Coronary artery (tissue), 2 donors: ENCODE data around the gene ACAD10.

Experiments used
- DNase-seq: peaks from one replicate; pipeline ENCODE4 v3.0.0-alpha.2; 2017; ENCODE audit warnings: low spot score
- H3K27ac ChIP-seq, 2 donors: fragments of 200-600 bp; sonication (generic); one replicate each; pipeline ENCODE4 v1.5.1; 2016 to 2019
- H3K4me3 ChIP-seq: fragments of 200-600 bp; sonication (generic); 2 replicates; pipeline ENCODE4 v1.5.1; 2016; ENCODE audit warnings: mild to moderate bottlenecking, moderate library complexity
- TF ChIP-seq, protein P1 (sequence below): fragments of 200-600 bp; sonication (generic); IDR thresholded peaks from one replicate; pipeline ENCODE4 v1.5.1; 2019; ENCODE audit warnings: antibody characterized with exemption

ACAD10 gene

DNA sequence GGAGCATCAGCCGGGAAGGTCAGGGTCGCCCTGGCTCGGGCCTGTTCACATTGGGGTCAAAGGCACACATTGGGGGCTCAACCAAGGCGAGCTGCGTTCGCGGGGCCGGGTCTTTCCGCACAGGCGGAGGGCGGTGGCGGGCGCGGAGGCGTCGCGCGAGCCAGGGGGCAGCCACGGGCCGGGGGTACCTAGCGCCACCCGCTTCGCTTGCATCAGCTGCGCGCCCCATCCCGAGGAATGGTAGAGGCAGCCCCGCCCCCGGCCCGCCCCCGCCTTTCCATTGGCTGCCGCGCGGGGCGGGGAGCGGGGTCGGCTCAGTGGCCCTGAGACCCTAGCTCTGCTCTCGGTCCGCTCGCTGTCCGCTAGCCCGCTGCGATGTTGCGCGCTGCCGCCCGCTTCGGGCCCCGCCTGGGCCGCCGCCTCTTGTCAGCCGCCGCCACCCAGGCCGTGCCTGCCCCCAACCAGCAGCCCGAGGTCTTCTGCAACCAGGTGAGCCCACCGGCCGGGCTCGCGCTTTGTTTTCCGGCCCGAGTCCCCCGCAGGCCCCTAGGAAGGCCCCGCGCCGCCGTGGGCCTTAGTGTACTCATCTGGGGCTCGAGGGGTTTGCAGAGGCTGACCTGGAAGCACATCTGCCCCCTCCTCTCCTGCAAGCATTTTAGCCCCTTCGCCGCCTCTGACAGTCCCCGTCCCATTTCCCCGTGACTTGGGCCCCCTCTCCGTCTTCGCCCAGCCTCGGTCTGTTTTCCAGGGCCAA is 80.9 kb downstream of the ACAD10 start, which contains the start of gene ALDH2:
Gene ALDH2 (plus strand): TSS at position 326 of the 754 bp plus-strand sequence. CDS start 50 bp downstream, at position 376.
- H3K4me3 ChIP-seq, result peak within 1 kb of the TSS; percentile 89
- DNase-seq, result peak; percentile 82
- H3K27ac ChIP-seq, result peak within 1 kb of the TSS; percentile 79 to 87
- TF ChIP-seq, protein P1, sequence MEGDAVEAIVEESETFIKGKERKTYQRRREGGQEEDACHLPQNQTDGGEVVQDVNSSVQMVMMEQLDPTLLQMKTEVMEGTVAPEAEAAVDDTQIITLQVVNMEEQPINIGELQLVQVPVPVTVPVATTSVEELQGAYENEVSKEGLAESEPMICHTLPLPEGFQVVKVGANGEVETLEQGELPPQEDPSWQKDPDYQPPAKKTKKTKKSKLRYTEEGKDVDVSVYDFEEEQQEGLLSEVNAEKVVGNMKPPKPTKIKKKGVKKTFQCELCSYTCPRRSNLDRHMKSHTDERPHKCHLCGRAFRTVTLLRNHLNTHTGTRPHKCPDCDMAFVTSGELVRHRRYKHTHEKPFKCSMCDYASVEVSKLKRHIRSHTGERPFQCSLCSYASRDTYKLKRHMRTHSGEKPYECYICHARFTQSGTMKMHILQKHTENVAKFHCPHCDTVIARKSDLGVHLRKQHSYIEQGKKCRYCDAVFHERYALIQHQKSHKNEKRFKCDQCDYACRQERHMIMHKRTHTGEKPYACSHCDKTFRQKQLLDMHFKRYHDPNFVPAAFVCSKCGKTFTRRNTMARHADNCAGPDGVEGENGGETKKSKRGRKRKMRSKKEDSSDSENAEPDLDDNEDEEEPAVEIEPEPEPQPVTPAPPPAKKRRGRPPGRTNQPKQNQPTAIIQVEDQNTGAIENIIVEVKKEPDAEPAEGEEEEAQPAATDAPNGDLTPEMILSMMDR, result no peak

DNA sequence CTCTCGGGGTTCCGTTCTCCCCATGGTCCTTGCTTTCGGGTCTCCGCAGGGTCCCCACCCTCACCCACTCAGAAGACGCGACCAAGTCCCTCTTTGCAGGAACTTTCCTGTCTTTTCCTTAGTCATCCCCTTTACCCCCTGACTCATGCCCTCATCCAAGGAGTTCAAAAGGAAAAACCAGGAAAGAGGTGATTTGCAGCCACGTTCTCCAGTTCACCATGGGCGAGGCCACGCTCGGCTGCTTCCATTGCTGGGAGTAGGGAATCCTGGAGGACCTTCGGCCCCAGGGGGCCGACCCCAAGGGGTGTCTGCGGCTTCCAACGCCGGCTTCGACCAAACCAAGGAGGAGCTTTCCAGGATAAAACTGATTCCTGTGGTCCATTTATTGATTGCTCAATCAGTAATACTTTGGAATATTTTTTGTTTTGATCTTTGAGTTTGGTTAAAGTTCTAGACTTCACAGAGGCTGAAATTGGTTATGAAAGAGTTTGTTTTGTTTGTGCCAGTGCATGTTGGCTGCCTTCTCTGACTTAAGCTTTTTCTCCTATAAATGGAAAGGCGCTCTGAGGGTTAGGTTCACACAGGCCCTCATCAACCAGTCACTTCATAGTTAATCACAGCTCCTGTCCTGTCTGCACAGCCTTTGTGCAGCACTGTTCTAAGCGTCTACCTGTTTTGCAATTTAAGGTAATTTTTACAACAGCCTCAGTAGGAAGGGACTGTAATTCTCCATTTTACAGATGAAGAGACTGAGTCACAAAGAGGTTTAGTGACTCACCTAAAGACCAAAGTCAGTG is 81.7 kb downstream of the ACAD10 start:
- Histone ChIP-seq H3K27ac (peak overlapping the region; percentile 79 to 87), H3K4me3 (peak overlapping the region; percentile 89)
- DNase-seq, result no peak
- TF ChIP-seq, protein P1, result no peak

DNA sequence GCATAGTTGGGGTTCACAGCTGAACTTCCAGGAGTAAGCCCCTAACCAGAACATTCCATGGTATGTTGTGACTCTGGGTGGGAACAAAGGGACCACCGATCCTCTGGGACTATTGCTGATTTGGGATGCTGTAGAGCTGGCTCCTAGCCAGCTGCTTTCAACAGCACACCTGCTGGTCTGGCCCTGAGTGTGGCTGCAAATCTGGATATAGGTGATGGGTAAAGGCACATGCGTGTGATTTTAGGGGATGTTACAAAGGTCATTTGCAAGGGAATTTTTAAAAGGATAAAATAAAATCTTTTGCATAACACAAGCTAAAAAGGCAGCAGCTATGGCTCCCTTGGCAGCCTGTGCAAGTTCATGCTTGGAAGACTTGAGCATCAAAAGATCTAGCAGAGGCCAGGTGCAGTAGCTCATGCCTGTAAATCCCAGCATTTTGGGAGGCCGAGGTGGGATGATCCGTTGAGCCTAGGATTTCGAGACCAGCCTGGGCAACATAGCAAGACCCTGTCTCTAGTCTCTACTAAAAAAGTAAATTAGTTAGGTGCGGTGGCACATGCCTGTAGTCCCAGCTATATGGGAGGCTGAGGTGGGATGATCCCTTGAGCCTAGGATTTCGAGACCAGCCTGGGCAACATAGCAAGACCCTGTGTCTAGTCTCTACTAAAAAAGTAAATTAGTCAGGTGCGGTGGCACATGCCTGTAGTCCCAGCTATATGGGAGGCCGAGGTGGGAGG is 82.5 kb downstream of the ACAD10 start:
- DNase-seq, result no peak
- Histone ChIP-seq H3K27ac (peak overlapping the region; percentile 79 to 87), H3K4me3 (peak overlapping the region; percentile 89)
- TF ChIP-seq, protein P1, result no peak

DNA sequence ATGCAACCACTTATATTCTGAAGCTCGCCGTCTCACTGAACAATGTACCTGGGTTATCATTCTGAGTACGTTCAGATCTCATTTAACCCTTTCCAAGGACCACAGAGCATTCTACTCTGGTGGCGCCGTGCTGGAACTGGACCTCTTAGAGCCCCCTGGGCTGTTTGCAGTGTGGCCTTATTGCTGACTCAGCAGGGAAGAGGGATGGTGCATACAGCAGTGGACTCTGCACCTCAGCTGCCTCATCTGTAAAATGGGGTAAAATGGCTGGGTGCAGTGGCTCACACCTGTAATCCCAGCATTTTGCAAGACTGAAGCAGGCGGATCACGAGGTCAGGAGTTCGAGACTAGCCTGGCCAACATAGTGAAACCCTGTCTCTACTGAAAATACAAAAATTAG is 83.7 kb downstream of the ACAD10 start:
- H3K4me3 ChIP-seq, result no peak overlapping the region
- DNase-seq, result no peak
- TF ChIP-seq, protein P1, result no peak
- H3K27ac ChIP-seq, result no peak overlapping the region

DNA sequence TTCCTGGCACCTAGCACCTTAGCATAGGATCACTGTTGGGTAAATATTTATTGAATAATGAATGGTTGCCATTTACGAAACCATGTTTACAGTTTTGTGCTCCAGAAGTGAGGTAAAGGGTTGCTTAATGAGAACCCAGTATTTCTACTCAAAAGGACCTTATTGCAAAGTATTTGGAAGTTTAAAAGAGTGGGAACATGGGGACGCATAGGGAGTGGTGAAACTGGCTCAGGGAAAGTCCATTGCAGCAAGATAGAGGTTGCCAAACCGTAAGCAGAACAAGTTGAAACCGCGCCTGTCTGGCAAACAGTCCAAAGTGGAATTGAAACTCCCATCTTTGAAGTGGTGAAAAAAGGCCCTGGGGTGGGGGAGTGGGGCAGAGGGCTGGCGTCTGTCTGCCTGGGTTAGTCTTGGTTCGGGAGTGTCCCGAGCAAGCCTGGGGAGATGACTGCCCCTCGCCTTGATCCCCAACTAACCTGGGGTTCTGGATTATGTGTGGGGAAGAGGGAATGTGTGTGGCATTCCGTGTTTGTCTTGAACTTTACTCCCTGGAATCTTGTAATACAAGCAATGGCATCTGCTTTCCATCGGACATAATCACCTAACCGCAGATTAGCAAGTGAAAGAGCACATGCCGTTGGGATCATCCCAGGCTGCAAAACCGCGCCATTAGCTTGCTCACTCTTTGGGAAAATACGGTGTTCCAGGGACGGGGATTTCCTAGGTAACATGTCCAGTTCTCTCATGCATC is 88.1 kb downstream of the ACAD10 start:
- TF ChIP-seq, protein P1, result no peak
- DNase-seq, result peak; percentile 82

More for the DNA sequence above, 88.1 kb downstream of the ACAD10 start:
- peak overlapping the region; percentile 82 to 88 for H3K27ac ChIP-seq
- H3K4me3 ChIP-seq, result peak overlapping the region; percentile 54
